Adipocyte (in vitro differentiated cells): ENCODE measurements around the gene DLEC1.
"Not testable (repeated sequence)": the region's sequence is repeated elsewhere in the genome, so short reads cannot be mapped to it uniquely, and the experiment has no call there.

Experiments
- DNase-seq: peaks from one replicate; pipeline ENCODE4 v3.0.0-alpha.2; 2015; ENCODE audit warnings: low read depth
- H3K27me3 ChIP-seq: replicated peaks from 2 replicates; pipeline ENCODE4 v1.7.0; 2013; ENCODE audit warnings: mild to moderate bottlenecking, low read length, moderate library complexity; ENCODE audit not compliant: control insufficient read depth, insufficient read depth
- H3K36me3 ChIP-seq: 2 replicates; pipeline ENCODE4 v1.7.0; 2013; ENCODE audit warnings: low read length, mild to moderate bottlenecking, moderate library complexity; ENCODE audit not compliant: control insufficient read depth, insufficient read depth, severe bottlenecking
- H3K4me1 ChIP-seq: 2 replicates; pipeline ENCODE4 v1.7.0; 2013; ENCODE audit warnings: mild to moderate bottlenecking, low read length, moderate library complexity; ENCODE audit not compliant: control insufficient read depth, insufficient read depth
- H3K4me3 ChIP-seq: 2 replicates; pipeline ENCODE4 v1.7.0; 2013; ENCODE audit warnings: mild to moderate bottlenecking, low read length, moderate library complexity
- H3K9ac ChIP-seq: 2 replicates; pipeline ENCODE4 v1.7.0; 2013; ENCODE audit warnings: mild to moderate bottlenecking, low read length, moderate library complexity
- H3K9me3 ChIP-seq: 2 replicates; pipeline ENCODE4 v1.7.0; 2013; ENCODE audit warnings: mild to moderate bottlenecking, low read length, moderate library complexity; ENCODE audit not compliant: control insufficient read depth

The DLEC1 gene

GRCh38 chr3:38032328-38032865 lies 6.6 kb upstream of the DLEC1 start:
- no peaks in the 10 kb centered on the region for H3K36me3 ChIP-seq
- peaks cover 23% of the 10 kb centered on the region for H3K4me1 ChIP-seq
- H3K4me3 ChIP-seq = no peak overlapping the region
- no peaks in the 10 kb centered on the region for H3K9me3 ChIP-seq
- no peak overlapping the region for H3K9ac ChIP-seq
- no peak for DNase-seq
- H3K27me3 ChIP-seq = no peaks in the 10 kb centered on the region

- not testable (repeated sequence) for DNase-seq, H3K9me3 ChIP-seq, H3K9ac ChIP-seq, H3K27me3 ChIP-seq, H3K4me3 ChIP-seq, H3K36me3 ChIP-seq
- peaks cover 18% of the 10 kb centered on the region for H3K4me1 ChIP-seq
Measured at GRCh38 chr3:38033586-38033985, 5.4 kb upstream of the DLEC1 start.

- not testable (repeated sequence) for H3K9ac ChIP-seq, DNase-seq, H3K9me3 ChIP-seq, H3K36me3 ChIP-seq, H3K4me3 ChIP-seq, H3K27me3 ChIP-seq
- peaks cover 22% of the 10 kb centered on the region for H3K4me1 ChIP-seq
Measured at GRCh38 chr3:38034335-38034734, 4.7 kb upstream of the DLEC1 start.

- no peak for DNase-seq
- no peaks in the 10 kb centered on the region for H3K9me3 ChIP-seq
Measured at GRCh38 chr3:38036286-38036685, 2.7 kb upstream of the DLEC1 start.

GRCh38 chr3:38036906-38037305 lies 2.1 kb upstream of the DLEC1 start:
- Histone ChIP-seq H3K9me3 (no peaks in the 10 kb centered on the region), H3K27me3 (no peaks in the 10 kb centered on the region)

More at GRCh38 chr3:38036286-38036685, 2.7 kb upstream of the DLEC1 start:
- no peaks in the 10 kb centered on the region for H3K36me3 ChIP-seq
- H3K4me3 ChIP-seq = no peak overlapping the region
- peaks cover 18% of the 10 kb centered on the region for H3K4me1 ChIP-seq
- no peaks in the 10 kb centered on the region for H3K27me3 ChIP-seq
- H3K9ac ChIP-seq = no peak overlapping the region

GRCh38 chr3:38038447-38038911 lies 529 bp upstream of the DLEC1 start:
- H3K36me3 ChIP-seq = no peaks in the 10 kb centered on the region
- H3K9ac ChIP-seq = no peak overlapping the region
- H3K9me3 ChIP-seq = no peaks in the 10 kb centered on the region
- H3K4me3 ChIP-seq = no peak overlapping the region
- H3K27me3 ChIP-seq = no peaks in the 10 kb centered on the region
- DNase-seq = no peak
- H3K4me1 ChIP-seq = peaks cover 11% of the 10 kb centered on the region

More at GRCh38 chr3:38036906-38037305, 2.1 kb upstream of the DLEC1 start:
- Histone ChIP-seq H3K36me3 (no peaks in the 10 kb centered on the region), H3K4me3 (no peak overlapping the region), H3K9ac (no peak overlapping the region), H3K4me1 (peaks cover 11% of the 10 kb centered on the region)
- DNase-seq = no peak

- peaks cover 11% of the 10 kb centered on the region for H3K4me1 ChIP-seq
- H3K4me3 ChIP-seq = peak overlapping the region; percentile 74
- DNase-seq = peak; percentile 49
- H3K9ac ChIP-seq = peak overlapping the region; percentile 7
- no peaks in the 10 kb centered on the region for H3K9me3 ChIP-seq
- no peaks in the 10 kb centered on the region for H3K36me3 ChIP-seq
- peaks cover 4% of the 10 kb centered on the region for H3K27me3 ChIP-seq
Measured at GRCh38 chr3:38039899-38040261, 872 bp downstream of the DLEC1 start.

GRCh38 chr3:38040401-38040800 lies 1.4 kb downstream of the DLEC1 start:
- Histone ChIP-seq H3K9me3 (no peaks in the 10 kb centered on the region), H3K4me1 (peaks cover 11% of the 10 kb centered on the region), H3K4me3 (no peak overlapping the region), H3K27me3 (peaks cover 6% of the 10 kb centered on the region), H3K36me3 (no peaks in the 10 kb centered on the region), H3K9ac (no peak overlapping the region)
- no peak for DNase-seq

GRCh38 chr3:38043486-38043885 lies 4.5 kb downstream of the DLEC1 start:
- DNase-seq = no peak
- H3K4me1 ChIP-seq = peaks cover 11% of the 10 kb centered on the region
- no peaks in the 10 kb centered on the region for H3K9me3 ChIP-seq
- peaks cover 10% of the 10 kb centered on the region for H3K27me3 ChIP-seq
- H3K9ac ChIP-seq = no peak overlapping the region
- H3K4me3 ChIP-seq = no peak overlapping the region
- H3K36me3 ChIP-seq = no peaks in the 10 kb centered on the region

GRCh38 chr3:38046027-38046426 lies 7.0 kb downstream of the DLEC1 start:
- Histone ChIP-seq H3K4me1 (no peaks in the 10 kb centered on the region), H3K9me3 (no peaks in the 10 kb centered on the region), H3K36me3 (no peaks in the 10 kb centered on the region), H3K9ac (no peak overlapping the region), H3K27me3 (peaks cover 10% of the 10 kb centered on the region), H3K4me3 (no peak overlapping the region)
- DNase-seq = no peak

GRCh38 chr3:38046821-38047220 lies 7.8 kb downstream of the DLEC1 start:
- no peaks in the 10 kb centered on the region for H3K36me3 ChIP-seq
- no peaks in the 10 kb centered on the region for H3K4me1 ChIP-seq
- H3K27me3 ChIP-seq = peaks cover 17% of the 10 kb centered on the region
- DNase-seq = no peak
- no peak overlapping the region for H3K4me3 ChIP-seq
- H3K9ac ChIP-seq = no peak overlapping the region
- H3K9me3 ChIP-seq = no peaks in the 10 kb centered on the region

- no peak overlapping the region for H3K9ac ChIP-seq
- DNase-seq = no peak
- H3K27me3 ChIP-seq = peaks cover 17% of the 10 kb centered on the region
- H3K36me3 ChIP-seq = no peaks in the 10 kb centered on the region
- H3K9me3 ChIP-seq = no peaks in the 10 kb centered on the region
- H3K4me3 ChIP-seq = no peak overlapping the region
- no peaks in the 10 kb centered on the region for H3K4me1 ChIP-seq
Measured at GRCh38 chr3:38047896-38048295, 8.9 kb downstream of the DLEC1 start.
